Gastrocnemius medialis (tissue), 4 donors: ENCODE data around the gene AHRR. TPM values are rescaled to one million over a fixed set of nuclear protein-coding genes. Genes with fewer than 3 reads are reported as not detected.

ENCODE experiments used
- total RNA-seq, 4 donors: library from RNA; depleted of rRNA; stranded (reverse); fragments of >200 nt; gene quantifications; one replicate each; pipeline versions ENCODE4 v1.1.0 to v1.2.3, GENCODE V29; 2016

AHRR gene
- total RNA-seq, 4 donors from 2014 or later, result 0.05 to 1.3 (median 0.18) TPM; not detected in 1

Other genes starting within 250 kb of the AHRR start
- not detected for gene PLEKHG4B, start 229.5 kb upstream of the AHRR start, total RNA-seq
- gene LRRC14B, start 130.2 kb upstream of the AHRR start, total RNA-seq, result 10 to 100 TPM; 11.6 to 39.0 (median 27.2) TPM
- 10 to 100 TPM in 1 of 4 donors, 1 to 10 TPM in 3; 5.7 to 11.1 (median 7.8) TPM for gene CCDC127, start 103.6 kb upstream of the AHRR start, total RNA-seq
- gene SDHA, start 103.4 kb upstream of the AHRR start, total RNA-seq, result 100 to 1,000 TPM; 146 to 277 (median 207) TPM
- gene PDCD6, start 50.1 kb upstream of the AHRR start, total RNA-seq, result 10 to 100 TPM; 34.1 to 53.3 (median 43.0) TPM
- gene EXOC3, start 121.5 kb downstream of the AHRR start, total RNA-seq, result 10 to 100 TPM; 44.3 to 81.7 (median 54.0) TPM
- 1 to 10 TPM; 1.7 to 4.5 (median 2.9) TPM for gene SLC9A3, start 202.7 kb downstream of the AHRR start, total RNA-seq